Activated CD8-positive, alpha-beta memory T cell treated with anti-CD3 and anti-CD28 coated beads, Interleukin-2, amount 50 U/mL, for 1 hour (primary cell): ENCODE data around the gene PKN3.

Experiments
- DNase-seq: peaks from one replicate; pipeline ENCODE4 v3.0.0-alpha.2; 2020; ENCODE audit errors: extremely low read depth

Gene PKN3

GRCh38 chr9:128742401-128742800, 40.1 kb downstream of the PKN3 start:
- no peak for DNase-seq

GRCh38 chr9:128743421-128743820, 41.1 kb downstream of the PKN3 start:
- DNase-seq, result no peak

GRCh38 chr9:128747241-128747640, 44.9 kb downstream of the PKN3 start:
- DNase-seq, result no peak

GRCh38 chr9:128750926-128751595, 48.8 kb downstream of the PKN3 start:
- no peak for DNase-seq

GRCh38 chr9:128753627-128754026, 51.3 kb downstream of the PKN3 start:
- no peak for DNase-seq

- DNase-seq, result no peak
Observed at GRCh38 chr9:128757602-128758001, 55.3 kb downstream of the PKN3 start.

- DNase-seq, result no peak
Observed at GRCh38 chr9:128762671-128763449, 60.6 kb downstream of the PKN3 start.

GRCh38 chr9:128764361-128764760, 62.1 kb downstream of the PKN3 start:
- DNase-seq, result no peak

- DNase-seq, result no peak
Observed at GRCh38 chr9:128765499-128765898, 63.2 kb downstream of the PKN3 start.

GRCh38 chr9:128768606-128769005, 66.3 kb downstream of the PKN3 start:
- DNase-seq, result no peak
